Measurements from ENCODE around the gene CDH6. TPM values are rescaled to one million over a fixed set of nuclear protein-coding genes. Genes with fewer than 3 reads are reported as not detected.

CDH6 gene
- polyA plus RNA-seq, 1 of the 3 experiments (the other 2 are of a cell fraction): 1.1 TPM

DNA sequence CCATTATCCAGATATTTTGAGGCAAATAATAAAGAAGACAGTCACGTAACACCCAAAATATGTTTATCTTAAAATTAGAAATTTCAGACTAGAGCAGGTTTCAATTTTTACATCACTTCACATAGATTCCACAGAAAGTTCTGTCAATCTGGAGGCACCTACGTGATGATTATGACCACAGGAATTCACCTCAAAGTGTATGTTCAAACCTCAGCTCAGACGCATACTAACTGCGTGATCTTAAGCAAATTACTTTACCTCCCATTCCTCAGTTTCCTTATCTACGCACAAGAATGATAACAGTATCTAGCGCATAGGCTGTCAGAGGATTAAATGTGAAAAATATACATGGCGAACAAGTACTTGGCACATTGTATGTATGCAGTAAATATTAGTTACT, 5.9 kb upstream of the CDH6 start:
- no peaks in the 10 kb centered on the region for H3K4me1 ChIP-seq (ENCODE audit: control insufficient read depth in 1 of 2, insufficient read depth in 2 of 2, low read depth in 1 of 2, low read length in 1 of 2)
- H3K9ac ChIP-seq: no peak overlapping the region
- H3K27me3 ChIP-seq (ENCODE audit: insufficient read depth): peaks cover 10% of the 10 kb centered on the region
- H3K9me3 ChIP-seq: no peaks in the 10 kb centered on the region
- no peak overlapping the region for H3K4me2 ChIP-seq
- H3K27ac ChIP-seq (ENCODE audit: low read depth in 2 of 2, low read length in 1 of 2): no peak overlapping the region
- 59% methylated on average over 7 of the region's 7 CpGs for WGBS (ENCODE audit: low lambda C conversion rate)
- no peak overlapping the region for H2AFZ ChIP-seq (ENCODE audit: low read depth)
- H3K36me3 ChIP-seq (replicated peaks in 1 of 2; ENCODE audit: control insufficient read depth in 1 of 2, insufficient read depth in 2 of 2, low read length in 1 of 2): no peaks in the 10 kb centered on the region
- CTCF ChIA-PET: interaction anchor here (1.0 to 4.1 kb wide), 22 partner anchors 8 to 1147 kb away, joined by 3 to 19 read pairs (median 5); no protein-coding TSS in a partner anchor
- H4K20me1 ChIP-seq (ENCODE audit: insufficient read depth): no peaks in the 10 kb centered on the region
- DNase-seq: no peak
- no peaks in the 10 kb centered on the region for H3K9me2 ChIP-seq
- no peaks in the 10 kb centered on the region for H3K79me2 ChIP-seq (ENCODE audit: insufficient read depth)
- H3F3A ChIP-seq (replicated peaks; ENCODE audit: insufficient read depth): no peaks in the 10 kb centered on the region
- POLR2A ChIA-PET: no interaction called here
- no peak overlapping the region for H3K4me3 ChIP-seq (ENCODE audit: low read depth in 2 of 2, low read length in 1 of 2)
- TF ChIP-seq SMC3 (IDR thresholded peaks at IDR 0.05; ENCODE audit: low read depth, low read length) (no peak), GATA2 (CRISPR knock-in tag; IDR thresholded peaks at IDR 0.05) (no peak)
- TF ChIP-seq, protein P1, sequence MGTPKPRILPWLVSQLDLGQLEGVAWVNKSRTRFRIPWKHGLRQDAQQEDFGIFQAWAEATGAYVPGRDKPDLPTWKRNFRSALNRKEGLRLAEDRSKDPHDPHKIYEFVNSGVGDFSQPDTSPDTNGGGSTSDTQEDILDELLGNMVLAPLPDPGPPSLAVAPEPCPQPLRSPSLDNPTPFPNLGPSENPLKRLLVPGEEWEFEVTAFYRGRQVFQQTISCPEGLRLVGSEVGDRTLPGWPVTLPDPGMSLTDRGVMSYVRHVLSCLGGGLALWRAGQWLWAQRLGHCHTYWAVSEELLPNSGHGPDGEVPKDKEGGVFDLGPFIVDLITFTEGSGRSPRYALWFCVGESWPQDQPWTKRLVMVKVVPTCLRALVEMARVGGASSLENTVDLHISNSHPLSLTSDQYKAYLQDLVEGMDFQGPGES (IDR thresholded peaks at IDR 0.05; ENCODE audit: low read depth, low read length): no peak

DNA sequence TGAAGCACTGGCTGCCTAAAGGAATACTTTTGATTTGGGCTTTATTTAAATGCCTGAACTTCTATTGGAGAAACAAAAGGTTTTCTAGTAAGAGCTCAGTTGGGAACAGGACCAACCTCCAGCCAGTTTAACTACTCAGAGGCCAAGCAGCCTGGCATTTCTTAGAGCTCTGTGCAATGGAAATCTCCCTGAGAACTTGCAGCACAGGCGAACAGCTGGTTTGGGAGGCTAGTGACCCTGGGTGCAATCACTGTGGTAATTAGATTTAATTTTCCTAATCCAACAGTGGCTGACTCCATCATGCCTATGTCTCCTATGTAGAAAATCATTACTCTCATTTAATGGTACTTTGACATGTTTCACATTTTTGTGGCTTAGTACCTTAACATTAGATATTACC, 1.0 kb upstream of the CDH6 start:
- Histone ChIP-seq H3K36me3 (replicated peaks in 1 of 2; ENCODE audit: control insufficient read depth in 1 of 2, insufficient read depth in 2 of 2, low read length in 1 of 2) (no peaks in the 10 kb centered on the region), H3K27ac (ENCODE audit: low read depth in 2 of 2, low read length in 1 of 2) (no peak overlapping the region), H3K4me1 (ENCODE audit: control insufficient read depth in 1 of 2, insufficient read depth in 2 of 2, low read depth in 1 of 2, low read length in 1 of 2) (peaks cover 0 to 3% of the 10 kb centered on the region in 2 experiments; a peak in 1 of 4 replicates), H3K79me2 (ENCODE audit: insufficient read depth) (no peaks in the 10 kb centered on the region), H2AFZ (ENCODE audit: low read depth) (no peak overlapping the region), H4K20me1 (ENCODE audit: insufficient read depth) (no peaks in the 10 kb centered on the region), H3K4me2 (no peak overlapping the region), H3K4me3 (ENCODE audit: low read depth in 2 of 2, low read length in 1 of 2) (no peak overlapping the region), H3K9me3 (no peaks in the 10 kb centered on the region), H3K9ac (no peak overlapping the region), H3F3A (replicated peaks; ENCODE audit: insufficient read depth) (peaks cover 8% of the 10 kb centered on the region), H3K27me3 (ENCODE audit: insufficient read depth) (peaks cover 39% of the 10 kb centered on the region), H3K9me2 (no peaks in the 10 kb centered on the region)
- no peak for TF ChIP-seq MEF2A (IDR thresholded peaks at IDR 0.05; ENCODE audit: borderline replicate concordance, low read depth)
- no peak for TF ChIP-seq TCF12 (IDR thresholded peaks at IDR 0.05)
- TF ChIP-seq, protein P2, sequence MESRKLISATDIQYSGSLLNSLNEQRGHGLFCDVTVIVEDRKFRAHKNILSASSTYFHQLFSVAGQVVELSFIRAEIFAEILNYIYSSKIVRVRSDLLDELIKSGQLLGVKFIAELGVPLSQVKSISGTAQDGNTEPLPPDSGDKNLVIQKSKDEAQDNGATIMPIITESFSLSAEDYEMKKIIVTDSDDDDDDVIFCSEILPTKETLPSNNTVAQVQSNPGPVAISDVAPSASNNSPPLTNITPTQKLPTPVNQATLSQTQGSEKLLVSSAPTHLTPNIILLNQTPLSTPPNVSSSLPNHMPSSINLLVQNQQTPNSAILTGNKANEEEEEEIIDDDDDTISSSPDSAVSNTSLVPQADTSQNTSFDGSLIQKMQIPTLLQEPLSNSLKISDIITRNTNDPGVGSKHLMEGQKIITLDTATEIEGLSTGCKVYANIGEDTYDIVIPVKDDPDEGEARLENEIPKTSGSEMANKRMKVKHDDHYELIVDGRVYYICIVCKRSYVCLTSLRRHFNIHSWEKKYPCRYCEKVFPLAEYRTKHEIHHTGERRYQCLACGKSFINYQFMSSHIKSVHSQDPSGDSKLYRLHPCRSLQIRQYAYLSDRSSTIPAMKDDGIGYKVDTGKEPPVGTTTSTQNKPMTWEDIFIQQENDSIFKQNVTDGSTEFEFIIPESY (IDR thresholded peaks at IDR 0.05; ENCODE audit: borderline replicate concordance, low read depth): no peak
- no peak for DNase-seq
- ChIA-PET CTCF (interaction anchor here (0.5 to 1.9 kb wide), 4 partner anchors 39 to 1163 kb away, joined by 3 to 7 read pairs (median 4); no protein-coding TSS in a partner anchor), POLR2A (no interaction called here)
- 33% methylated on average over 1 of the region's 1 CpG for WGBS (ENCODE audit: low lambda C conversion rate)

DNA sequence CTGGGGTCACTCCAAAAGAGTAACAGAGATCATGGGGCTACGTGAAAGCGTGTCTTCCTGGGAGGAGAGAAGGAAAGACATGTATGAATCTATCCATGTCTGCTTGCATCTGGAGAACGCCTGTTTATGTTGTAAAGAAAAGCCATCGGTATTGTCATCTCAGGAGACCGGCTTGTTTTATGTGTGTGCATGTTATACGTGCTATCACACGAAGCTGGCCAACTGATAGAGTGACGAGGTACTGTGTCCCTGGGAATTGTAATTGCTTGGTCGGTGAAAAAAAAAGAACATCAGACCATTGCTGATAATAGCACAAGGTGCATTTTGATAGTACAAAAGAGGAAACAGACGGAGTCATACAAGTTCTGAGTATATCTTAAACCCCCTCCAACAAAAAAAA, 370 bp upstream of the CDH6 start:
- Histone ChIP-seq H3K79me2 (ENCODE audit: insufficient read depth) (no peaks in the 10 kb centered on the region), H3K9ac (no peak overlapping the region), H3K4me3 (ENCODE audit: low read depth in 2 of 2, low read length in 1 of 2) (no peak overlapping the region), H3K4me2 (peak overlapping the region; percentile 84), H3K27me3 (ENCODE audit: insufficient read depth) (peaks cover 39% of the 10 kb centered on the region), H3K9me3 (no peaks in the 10 kb centered on the region), H4K20me1 (ENCODE audit: insufficient read depth) (no peaks in the 10 kb centered on the region), H3K36me3 (replicated peaks in 1 of 2; ENCODE audit: control insufficient read depth in 1 of 2, insufficient read depth in 2 of 2, low read length in 1 of 2) (no peaks in the 10 kb centered on the region), H3F3A (replicated peaks; ENCODE audit: insufficient read depth) (peaks cover 8% of the 10 kb centered on the region), H3K27ac (ENCODE audit: low read depth in 2 of 2, low read length in 1 of 2) (no peak overlapping the region), H2AFZ (ENCODE audit: low read depth) (peak overlapping the region; percentile 76; the same call in 1 of the 2 replicates), H3K4me1 (ENCODE audit: control insufficient read depth in 1 of 2, insufficient read depth in 2 of 2, low read depth in 1 of 2, low read length in 1 of 2) (peaks cover 0 to 3% of the 10 kb centered on the region in 2 experiments; a peak in 1 of 4 replicates), H3K9me2 (no peaks in the 10 kb centered on the region)
- CTCF ChIA-PET: interaction anchor here (0.9 kb wide), 1 partner anchor 39 kb away, joined by 4 read pairs; no protein-coding TSS in a partner anchor
- no peak for DNase-seq
- 36% methylated on average over 10 of the region's 10 CpGs for WGBS (ENCODE audit: low lambda C conversion rate)
- POLR2A ChIA-PET: no interaction called here
- TF ChIP-seq FOXM1 (IDR thresholded peaks at IDR 0.05; ENCODE audit: low read depth) (no peak), RFX5 (IDR thresholded peaks at IDR 0.05; ENCODE audit: low read length) (no peak), EZH2phosphoT487 (IDR thresholded peaks at IDR 0.05; ENCODE audit: borderline replicate concordance, low read depth) (no peak), ELF1 (IDR thresholded peaks at IDR 0.05) (no peak), NFIC (IDR thresholded peaks at IDR 0.05; ENCODE audit: borderline replicate concordance) (no peak), TCF12 (IDR thresholded peaks at IDR 0.05) (no peak), NRF1 (IDR thresholded peaks at IDR 0.05; ENCODE audit: low read depth, low read length) (no peak), GABPA (IDR thresholded peaks at IDR 0.05; ENCODE audit: low read depth) (no peak), SIN3A (IDR thresholded peaks at IDR 0.05; ENCODE audit: borderline replicate concordance, low read depth, low read length) (no peak)
- TF ChIP-seq, protein P1 (IDR thresholded peaks at IDR 0.05; ENCODE audit: low read depth, low read length): no peak
- TF ChIP-seq, protein P3, sequence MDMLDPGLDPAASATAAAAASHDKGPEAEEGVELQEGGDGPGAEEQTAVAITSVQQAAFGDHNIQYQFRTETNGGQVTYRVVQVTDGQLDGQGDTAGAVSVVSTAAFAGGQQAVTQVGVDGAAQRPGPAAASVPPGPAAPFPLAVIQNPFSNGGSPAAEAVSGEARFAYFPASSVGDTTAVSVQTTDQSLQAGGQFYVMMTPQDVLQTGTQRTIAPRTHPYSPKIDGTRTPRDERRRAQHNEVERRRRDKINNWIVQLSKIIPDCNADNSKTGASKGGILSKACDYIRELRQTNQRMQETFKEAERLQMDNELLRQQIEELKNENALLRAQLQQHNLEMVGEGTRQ (IDR thresholded peaks at IDR 0.05; ENCODE audit: borderline replicate concordance, low read depth, low read length): no peak
- TF ChIP-seq, protein P4, sequence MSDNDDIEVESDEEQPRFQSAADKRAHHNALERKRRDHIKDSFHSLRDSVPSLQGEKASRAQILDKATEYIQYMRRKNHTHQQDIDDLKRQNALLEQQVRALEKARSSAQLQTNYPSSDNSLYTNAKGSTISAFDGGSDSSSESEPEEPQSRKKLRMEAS (IDR thresholded peaks at IDR 0.05; ENCODE audit: low read depth): no peak
